Measurements from ENCODE around the gene TRIM34. TPM values are rescaled to one million over a fixed set of nuclear protein-coding genes. Genes with fewer than 3 reads are reported as not detected.

TRIM34 gene
- total RNA-seq, 1 donor from 2014 or later, result 2.0 TPM

DNA sequence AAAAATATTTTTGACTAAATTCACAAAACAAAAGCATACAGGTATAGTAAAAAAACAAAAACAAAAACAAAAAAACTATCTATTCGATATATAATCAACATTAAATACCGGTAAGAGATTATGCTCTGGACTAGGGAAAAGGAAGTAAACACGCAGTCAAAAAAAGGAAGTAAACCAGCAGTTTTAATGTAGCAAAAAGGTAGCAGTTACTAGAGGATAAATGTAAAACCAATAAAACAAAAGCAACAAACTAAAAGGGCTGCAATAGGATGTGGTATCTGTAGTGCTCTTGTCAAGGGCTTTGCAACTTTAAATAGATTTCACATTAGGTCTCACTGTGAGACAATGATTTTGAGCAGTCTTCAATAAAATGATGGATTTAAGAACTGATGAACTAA is 67.2 kb downstream of the TRIM34 start:
- Mint-ChIP-seq H3K36me3 (ENCODE audit: insufficient read depth) (no peaks in the 10 kb centered on the region), H3K4me1 (ENCODE audit: low read depth) (peaks cover 4% of the 10 kb centered on the region), H3K27me3 (no peaks in the 10 kb centered on the region), H3K9me3 (ENCODE audit: low read depth) (peaks cover 5% of the 10 kb centered on the region), H3K4me3 (ENCODE audit: low read depth) (no peak overlapping the region), H3K27ac (no peak overlapping the region)
- no peak for DNase-seq (ENCODE audit: low spot score, unreplicated experiment)
- TF ChIP-seq, protein P1, sequence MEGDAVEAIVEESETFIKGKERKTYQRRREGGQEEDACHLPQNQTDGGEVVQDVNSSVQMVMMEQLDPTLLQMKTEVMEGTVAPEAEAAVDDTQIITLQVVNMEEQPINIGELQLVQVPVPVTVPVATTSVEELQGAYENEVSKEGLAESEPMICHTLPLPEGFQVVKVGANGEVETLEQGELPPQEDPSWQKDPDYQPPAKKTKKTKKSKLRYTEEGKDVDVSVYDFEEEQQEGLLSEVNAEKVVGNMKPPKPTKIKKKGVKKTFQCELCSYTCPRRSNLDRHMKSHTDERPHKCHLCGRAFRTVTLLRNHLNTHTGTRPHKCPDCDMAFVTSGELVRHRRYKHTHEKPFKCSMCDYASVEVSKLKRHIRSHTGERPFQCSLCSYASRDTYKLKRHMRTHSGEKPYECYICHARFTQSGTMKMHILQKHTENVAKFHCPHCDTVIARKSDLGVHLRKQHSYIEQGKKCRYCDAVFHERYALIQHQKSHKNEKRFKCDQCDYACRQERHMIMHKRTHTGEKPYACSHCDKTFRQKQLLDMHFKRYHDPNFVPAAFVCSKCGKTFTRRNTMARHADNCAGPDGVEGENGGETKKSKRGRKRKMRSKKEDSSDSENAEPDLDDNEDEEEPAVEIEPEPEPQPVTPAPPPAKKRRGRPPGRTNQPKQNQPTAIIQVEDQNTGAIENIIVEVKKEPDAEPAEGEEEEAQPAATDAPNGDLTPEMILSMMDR (IDR thresholded peaks at IDR 0.05; ENCODE audit: unreplicated experiment), result no peak

Other genes with a start within 250 kb of the TRIM34 start
- gene OR51M1, start 241.2 kb upstream of the TRIM34 start, total RNA-seq, result not detected in 2 replicates
- gene OR51Q1, start 202.9 kb upstream of the TRIM34 start, total RNA-seq, result not detected in 2 replicates
- not detected in 2 replicates for gene OR51I1, start 183.5 kb upstream of the TRIM34 start, total RNA-seq
- not detected in 2 replicates for gene OR51I2, start 175.7 kb upstream of the TRIM34 start, total RNA-seq
- not detected in 2 replicates for gene OR52D1, start 136.3 kb upstream of the TRIM34 start, total RNA-seq
- gene UBQLN3, start 115.0 kb upstream of the TRIM34 start, total RNA-seq, result not detected in 2 replicates
- 0.53 and 0.79 TPM in 2 replicates for gene UBQLNL, start 108.3 kb upstream of the TRIM34 start, total RNA-seq
- gene OR52H1, start 76.5 kb upstream of the TRIM34 start, total RNA-seq, result 0.26 TPM in 1 of 2 replicates, not detected in the other
- not detected in 2 replicates for gene OR52B6, start 44.1 kb upstream of the TRIM34 start, total RNA-seq
- gene TRIM6, start 28.4 kb upstream of the TRIM34 start, total RNA-seq, result 5.4 and 5.8 TPM in 2 replicates
- 38.9 and 40.8 TPM in 2 replicates for gene TRIM5, start 60.1 kb downstream of the TRIM34 start, total RNA-seq
- 0.89 and 1.7 TPM in 2 replicates for gene TRIM22, start 64.8 kb downstream of the TRIM34 start, total RNA-seq
- gene OR56B1, start 111.4 kb downstream of the TRIM34 start, total RNA-seq, result not detected in 2 replicates
- gene OR52N4, start 129.2 kb downstream of the TRIM34 start, total RNA-seq, result not detected in 2 replicates
- gene OR52N5, start 158.4 kb downstream of the TRIM34 start, total RNA-seq, result not detected in 2 replicates
- gene OR52N1, start 166.3 kb downstream of the TRIM34 start, total RNA-seq, result not detected in 2 replicates
- gene OR52N2, start 183.9 kb downstream of the TRIM34 start, total RNA-seq, result not detected in 2 replicates
- not detected in 2 replicates for gene OR52E6, start 216.9 kb downstream of the TRIM34 start, total RNA-seq
- not detected in 2 replicates for gene OR52E8, start 232.7 kb downstream of the TRIM34 start, total RNA-seq

Measured in progenitor cell of endocrine pancreas (in vitro differentiated cells).